HG03095 (cell line): ENCODE data around the gene EIF5.

Experiments
- ATAC-seq: cut with Tn5 transposase; IDR thresholded peaks from one replicate; pipeline ENCODE4 v1.9.1; 2021; ENCODE audit warnings: moderate library complexity; ENCODE audit not compliant: unreplicated experiment

The EIF5 gene

GRCh38 chr14:103308717-103309616, 25.1 kb upstream of the EIF5 start:
- ATAC-seq = no peak

GRCh38 chr14:103310576-103311095, 23.4 kb upstream of the EIF5 start:
- no peak for ATAC-seq

- no peak for ATAC-seq
These were observed 22.7 kb upstream of the EIF5 start for GRCh38 chr14:103311171-103311997.

GRCh38 chr14:103312006-103312635, 21.9 kb upstream of the EIF5 start:
- no peak for ATAC-seq

GRCh38 chr14:103313704-103314103, 20.3 kb upstream of the EIF5 start:
- no peak for ATAC-seq

GRCh38 chr14:103314496-103315277, 19.4 kb upstream of the EIF5 start:
- ATAC-seq = no peak

- no peak for ATAC-seq
These were observed 18.6 kb upstream of the EIF5 start for GRCh38 chr14:103315351-103315911.

- no peak for ATAC-seq
These were observed 18.1 kb upstream of the EIF5 start for GRCh38 chr14:103315941-103316340.

- no peak for ATAC-seq
These were observed 17.3 kb upstream of the EIF5 start for GRCh38 chr14:103316721-103317121.

GRCh38 chr14:103317251-103317650, 16.8 kb upstream of the EIF5 start:
- ATAC-seq = no peak

GRCh38 chr14:103317976-103318580, 16.0 kb upstream of the EIF5 start:
- ATAC-seq = no peak

GRCh38 chr14:103318750-103319419, 15.2 kb upstream of the EIF5 start:
- ATAC-seq = peak; percentile 38

- ATAC-seq = peak; percentile 77
These were observed 14.6 kb upstream of the EIF5 start for GRCh38 chr14:103319422-103319821.

- no peak for ATAC-seq
These were observed 8.0 kb upstream of the EIF5 start for GRCh38 chr14:103326078-103326477.

- ATAC-seq = no peak
These were observed 5.1 kb upstream of the EIF5 start for GRCh38 chr14:103328941-103329340.

- ATAC-seq = no peak
These were observed 4.4 kb upstream of the EIF5 start for GRCh38 chr14:103329401-103330347.

GRCh38 chr14:103330536-103330935, 3.5 kb upstream of the EIF5 start:
- no peak for ATAC-seq
